ENCODE results near the gene APOC1.
"Not testable (repeated sequence)": the region's sequence is repeated elsewhere in the genome, so short reads cannot be mapped to it uniquely, and the experiment has no call there.

The APOC1 gene

DNA sequence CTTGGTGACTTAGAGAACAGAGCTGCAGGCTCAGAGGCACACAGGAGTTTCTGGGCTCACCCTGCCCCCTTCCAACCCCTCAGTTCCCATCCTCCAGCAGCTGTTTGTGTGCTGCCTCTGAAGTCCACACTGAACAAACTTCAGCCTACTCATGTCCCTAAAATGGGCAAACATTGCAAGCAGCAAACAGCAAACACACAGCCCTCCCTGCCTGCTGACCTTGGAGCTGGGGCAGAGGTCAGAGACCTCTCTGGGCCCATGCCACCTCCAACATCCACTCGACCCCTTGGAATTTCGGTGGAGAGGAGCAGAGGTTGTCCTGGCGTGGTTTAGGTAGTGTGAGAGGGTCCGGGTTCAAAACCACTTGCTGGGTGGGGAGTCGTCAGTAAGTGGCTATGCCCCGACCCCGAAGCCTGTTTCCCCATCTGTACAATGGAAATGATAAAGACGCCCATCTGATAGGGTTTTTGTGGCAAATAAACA lies 9.9 kb downstream of the APOC1 start:
- Histone ChIP-seq H3K4me3 (ENCODE audit: low read depth, low read length, poor library complexity, severe bottlenecking) (no peak overlapping the region), H3K4me2 (ENCODE audit: low read length) (no peak overlapping the region), H3K79me2 (ENCODE audit: insufficient read depth, low read length) (no peaks in the 10 kb centered on the region), H4K20me1 (ENCODE audit: insufficient read depth, low read length) (no peaks in the 10 kb centered on the region), H3K27me3 (ENCODE audit: insufficient read depth, low read length) (peaks cover 3% of the 10 kb centered on the region; the same call in 1 of the 2 replicates), H3K4me1 (ENCODE audit: insufficient read depth, low read length, severe bottlenecking) (no peaks in the 10 kb centered on the region), H3F3A (ENCODE audit: insufficient read depth, low read length) (no peaks in the 10 kb centered on the region), H3K9me2 (ENCODE audit: low read depth, low read length) (no peaks in the 10 kb centered on the region), H3K27ac (ENCODE audit: low read depth, low read length, poor library complexity, severe bottlenecking) (no peak overlapping the region), H3K9me3 (ENCODE audit: low read length) (no peaks in the 10 kb centered on the region), H3K36me3 (ENCODE audit: insufficient read depth, low read length) (no peaks in the 10 kb centered on the region; the same call in 1 of the 2 replicates), H2AFZ (ENCODE audit: low read length) (no peak overlapping the region), H3K9ac (ENCODE audit: low read length) (no peak overlapping the region)
- TF ChIP-seq EZH2 (IDR thresholded peaks at IDR 0.05; ENCODE audit: borderline replicate concordance, low read length): no peak
- TF ChIP-seq CTCF (IDR thresholded peaks at IDR 0.05; ENCODE audit: low read length): no peak

DNA sequence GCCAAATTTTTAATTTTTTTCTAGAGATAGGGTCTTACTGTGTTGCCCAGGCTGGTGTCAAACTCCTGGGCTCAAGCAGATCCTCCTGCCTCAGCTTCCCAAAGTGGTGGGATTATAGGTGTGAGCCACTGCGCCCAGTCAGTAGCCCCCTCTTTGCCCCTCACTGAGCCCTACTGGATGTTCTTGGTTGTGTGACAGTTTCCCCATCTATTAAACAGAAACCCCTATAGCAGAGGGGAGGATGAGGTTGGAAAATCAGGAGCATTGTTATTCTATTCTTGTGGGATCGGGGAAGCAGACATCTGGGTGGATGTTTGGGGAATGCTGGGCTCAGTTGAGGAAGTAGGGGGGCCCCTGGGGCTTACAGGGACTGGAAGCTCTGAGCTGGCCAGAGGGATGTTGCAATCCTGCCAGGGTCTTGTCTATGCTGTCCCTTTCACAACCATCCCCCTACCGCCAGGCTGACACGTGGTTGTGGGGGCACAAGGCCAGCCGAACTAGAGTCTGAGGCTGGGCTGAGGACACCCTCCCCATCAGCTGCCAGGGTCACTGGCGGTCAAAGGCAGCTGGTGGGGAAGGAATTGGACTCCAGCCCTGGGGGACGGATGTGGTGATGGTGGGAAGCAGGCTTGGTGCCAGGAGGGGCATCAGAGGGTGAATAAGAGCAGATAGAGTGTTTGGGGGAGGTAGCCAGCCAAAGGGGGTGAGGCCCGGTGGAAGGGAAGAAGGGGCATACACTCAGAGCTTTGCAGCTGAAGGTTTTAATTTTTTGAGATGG lies 10.9 kb downstream of the APOC1 start:
- Histone ChIP-seq H3K9me2 (ENCODE audit: low read depth, low read length) (no peaks in the 10 kb centered on the region), H3K27me3 (ENCODE audit: insufficient read depth, low read length) (peaks cover 3% of the 10 kb centered on the region; the same call in 1 of the 2 replicates), H3K9ac (ENCODE audit: low read length) (no peak overlapping the region), H3K79me2 (ENCODE audit: insufficient read depth, low read length) (no peaks in the 10 kb centered on the region), H3K9me3 (ENCODE audit: low read length) (no peaks in the 10 kb centered on the region), H3F3A (ENCODE audit: insufficient read depth, low read length) (no peaks in the 10 kb centered on the region), H3K4me1 (ENCODE audit: insufficient read depth, low read length, severe bottlenecking) (no peaks in the 10 kb centered on the region), H3K27ac (ENCODE audit: low read depth, low read length, poor library complexity, severe bottlenecking) (no peak overlapping the region), H3K4me3 (ENCODE audit: low read depth, low read length, poor library complexity, severe bottlenecking) (no peak overlapping the region), H3K36me3 (ENCODE audit: insufficient read depth, low read length) (no peaks in the 10 kb centered on the region), H4K20me1 (ENCODE audit: insufficient read depth, low read length) (no peaks in the 10 kb centered on the region), H3K4me2 (ENCODE audit: low read length) (no peak overlapping the region), H2AFZ (ENCODE audit: low read length) (no peak overlapping the region)
- no peak for TF ChIP-seq EZH2 (IDR thresholded peaks at IDR 0.05; ENCODE audit: borderline replicate concordance, low read length)
- no peak for TF ChIP-seq CTCF (IDR thresholded peaks at IDR 0.05; ENCODE audit: low read length)

DNA sequence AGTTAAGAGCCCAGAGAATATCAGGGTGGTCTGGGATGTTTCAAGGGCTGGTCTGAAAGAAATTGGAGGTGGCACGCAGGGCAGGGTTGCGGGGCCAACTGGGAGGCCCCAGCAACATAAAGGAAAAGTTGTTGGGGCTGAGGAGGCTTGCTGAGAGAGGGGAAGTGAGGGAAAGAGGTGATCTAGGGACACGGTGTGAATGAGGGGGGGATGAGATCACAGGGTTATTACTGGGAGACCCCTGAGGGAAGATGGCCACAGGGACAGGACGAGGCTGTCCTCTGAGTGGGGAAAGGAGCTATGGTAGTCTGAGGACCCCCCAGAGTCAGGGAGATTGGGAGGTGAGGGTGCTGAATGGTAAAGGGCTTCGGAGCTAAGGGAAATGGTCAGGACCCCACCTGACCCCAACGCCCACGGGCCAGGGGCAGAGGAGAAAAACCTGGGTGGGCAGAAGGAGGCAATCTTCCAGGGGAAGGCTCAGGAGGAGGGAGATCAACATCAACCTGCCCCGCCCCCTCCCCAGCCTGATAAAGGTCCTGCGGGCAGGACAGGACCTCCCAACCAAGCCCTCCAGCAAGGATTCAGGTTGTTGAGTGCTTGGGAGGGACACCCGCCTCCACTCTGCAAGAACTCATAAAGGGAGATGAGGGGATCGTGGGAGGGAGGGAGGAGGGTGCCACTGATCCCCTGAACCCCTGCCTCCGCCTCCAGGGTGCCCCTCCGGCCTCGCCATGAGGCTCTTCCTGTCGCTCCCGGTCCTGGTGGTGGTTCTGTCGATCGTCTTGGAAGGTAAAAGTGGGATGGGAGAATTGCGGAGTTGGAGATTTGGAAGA lies 12.1 kb downstream of the APOC1 start:
- H3K4me1 ChIP-seq (ENCODE audit: insufficient read depth, low read length, severe bottlenecking); H3K4me3 ChIP-seq (ENCODE audit: low read depth, low read length, poor library complexity, severe bottlenecking): not testable (repeated sequence)

More for the DNA sequence above, 12.1 kb downstream of the APOC1 start:
- not testable (repeated sequence) for H4K20me1 ChIP-seq (ENCODE audit: insufficient read depth, low read length); H3K27me3 ChIP-seq (ENCODE audit: insufficient read depth, low read length); H3K36me3 ChIP-seq (ENCODE audit: insufficient read depth, low read length); H3F3A ChIP-seq (ENCODE audit: insufficient read depth, low read length); H3K9ac ChIP-seq (ENCODE audit: low read length); H3K9me2 ChIP-seq (ENCODE audit: low read depth, low read length); H3K4me2 ChIP-seq (ENCODE audit: low read length); H3K9me3 ChIP-seq (ENCODE audit: low read length); H3K79me2 ChIP-seq (ENCODE audit: insufficient read depth, low read length); H3K27ac ChIP-seq (ENCODE audit: low read depth, low read length, poor library complexity, severe bottlenecking); H2AFZ ChIP-seq (ENCODE audit: low read length)
